ENCODE measurements around the gene SNX12.
"Not testable (repeated sequence)": the region's sequence is repeated elsewhere in the genome, so short reads cannot be mapped to it uniquely, and the experiment has no call there.

SNX12 gene

GRCh38 chrX:71085900-71086299, 17.8 kb upstream of the SNX12 start:
- DNase-seq, result no peak

DNA sequence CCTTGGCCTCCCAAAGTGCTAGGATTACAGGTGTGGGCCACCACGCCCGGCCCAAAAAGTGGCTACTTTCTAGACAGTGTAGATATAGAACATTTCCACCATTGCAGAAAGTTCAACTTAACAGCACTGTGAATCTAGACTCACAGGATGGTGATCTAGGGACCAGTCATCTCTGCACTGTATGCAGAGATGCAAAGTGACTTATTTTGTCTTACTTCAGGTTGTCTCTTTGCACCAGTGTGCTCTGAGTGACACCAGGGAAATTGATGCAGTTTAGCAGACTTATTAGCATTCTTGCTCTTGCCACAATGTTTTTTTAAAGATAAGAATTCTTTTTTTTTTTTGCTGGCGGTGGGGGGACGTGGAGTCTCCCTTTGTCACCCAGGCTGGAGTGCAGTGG, 14.7 kb upstream of the SNX12 start:
- no peak for DNase-seq

DNA sequence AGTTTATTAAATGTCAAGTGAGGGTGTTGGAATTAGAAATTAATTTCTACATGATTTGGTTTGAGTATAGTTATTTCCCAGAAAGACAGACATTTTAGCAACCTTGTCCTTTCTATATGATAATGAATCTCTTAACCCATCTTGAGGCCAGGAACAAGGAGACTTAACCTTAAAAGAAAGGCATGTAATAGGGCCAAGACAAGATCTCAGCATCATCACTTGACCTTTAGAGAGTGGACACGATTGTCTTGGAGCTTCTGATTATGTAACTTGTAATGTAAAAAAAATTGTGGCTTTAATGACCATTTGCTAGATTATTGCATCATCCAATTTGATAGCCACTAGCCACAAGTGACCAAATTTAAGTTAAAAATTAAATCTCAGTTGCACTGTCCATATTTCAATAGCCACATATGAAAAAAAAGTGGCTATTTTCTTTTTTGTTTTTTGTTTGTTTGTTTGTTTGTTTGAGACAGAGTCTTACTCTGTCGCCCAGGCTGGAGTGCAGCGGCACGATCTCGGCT, 14.1 kb upstream of the SNX12 start:
- DNase-seq, result no peak

GRCh38 chrX:71081330-71082123, 13.4 kb upstream of the SNX12 start:
- no peak for DNase-seq

- no peak for DNase-seq
These were observed 2.4 kb upstream of the SNX12 start for GRCh38 chrX:71070531-71070930.

- DNase-seq, result no peak
These were observed 456 bp downstream of the SNX12 start for GRCh38 chrX:71067712-71068043.

GRCh38 chrX:71067089-71067488, 1.0 kb downstream of the SNX12 start:
- no peak for DNase-seq

DNA sequence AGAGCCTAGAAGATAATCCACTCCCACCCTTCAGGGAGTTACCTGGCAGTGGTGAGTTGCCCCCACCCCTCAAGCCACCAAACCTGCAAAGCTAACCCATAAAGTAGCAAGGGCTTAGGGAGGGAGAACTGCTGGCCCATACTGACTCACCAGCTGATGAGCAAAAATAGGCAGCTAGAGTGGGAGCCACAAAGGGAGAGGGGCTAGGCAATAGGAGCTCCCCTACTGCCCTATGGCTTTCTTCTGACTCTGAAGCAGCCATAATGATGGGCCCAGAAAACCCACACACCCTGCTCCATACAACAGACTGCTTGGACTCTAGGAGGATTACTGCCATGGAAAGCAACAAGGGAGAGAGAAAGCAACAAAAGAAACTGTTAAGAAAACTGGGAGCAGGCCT, 8.0 kb downstream of the SNX12 start:
- no peak for DNase-seq

DNA sequence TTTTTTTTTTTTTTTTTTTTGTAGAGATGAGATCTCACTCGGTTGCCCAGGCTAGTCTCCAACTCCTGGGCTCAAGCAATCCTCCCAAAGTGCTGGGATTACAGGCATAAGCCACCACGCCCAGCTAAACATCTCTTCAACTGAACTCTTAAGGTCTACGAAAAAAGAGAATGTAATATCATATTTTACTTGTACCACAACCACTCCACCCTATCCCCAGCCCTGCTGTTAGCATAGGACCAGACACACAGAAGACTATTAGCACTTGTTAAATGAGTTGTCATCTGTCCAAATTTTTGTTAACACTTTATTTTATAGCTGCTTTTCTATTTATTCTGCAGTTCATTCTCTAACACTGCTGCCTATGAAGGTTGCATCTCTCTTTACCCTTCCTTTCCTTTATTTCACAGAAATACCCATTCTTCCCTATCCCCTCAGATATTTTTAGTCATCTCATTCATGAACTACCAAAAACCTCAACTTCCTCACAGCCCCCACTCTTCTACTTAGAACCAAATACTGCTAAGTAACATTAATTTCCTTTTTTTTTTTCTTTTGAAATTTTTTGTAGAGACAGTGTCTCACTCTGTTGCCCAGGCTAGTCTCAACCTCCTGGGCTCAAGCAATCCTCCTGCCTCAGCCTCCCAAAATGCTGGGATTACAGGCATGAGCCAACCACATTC, 10.1 kb downstream of the SNX12 start:
- no peak for DNase-seq

DNA sequence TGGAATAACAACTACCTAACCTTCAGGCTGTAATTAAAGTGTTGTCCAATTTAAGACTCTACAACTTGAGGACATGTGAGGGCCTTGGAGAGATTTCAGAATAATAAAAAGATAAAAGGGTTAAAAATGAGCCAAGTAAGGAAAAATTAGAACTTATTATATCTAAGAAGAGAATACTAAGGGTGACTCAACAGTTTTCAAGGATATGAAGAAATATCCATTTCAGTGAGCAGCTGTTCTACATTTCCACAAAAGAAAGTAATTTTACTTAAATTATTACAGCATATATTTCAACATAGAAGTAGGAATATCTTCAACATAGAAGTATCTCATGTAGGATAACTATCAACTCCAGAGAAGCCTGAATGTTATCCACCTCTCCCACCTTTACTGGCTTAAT, 11.3 kb downstream of the SNX12 start:
- no peak for DNase-seq

DNA sequence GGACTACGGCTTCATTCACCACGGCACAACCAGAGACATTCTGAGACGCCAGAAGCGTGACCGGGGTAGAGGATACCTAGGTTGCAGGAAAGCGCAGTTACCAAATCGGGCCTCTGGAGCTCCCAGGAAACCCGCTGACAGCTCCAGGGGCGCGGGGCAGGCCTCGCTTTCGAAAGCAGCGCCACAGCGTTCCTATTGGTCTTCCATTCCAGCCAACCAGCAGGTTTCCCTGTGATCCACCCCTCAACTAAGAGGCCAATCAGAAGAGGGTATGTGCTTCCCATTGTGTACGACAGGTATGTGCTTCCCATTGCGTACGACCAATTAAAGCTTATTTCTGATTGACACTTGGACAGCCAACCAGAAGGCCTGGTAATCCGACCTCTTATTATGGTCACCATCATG, 14.9 kb downstream of the SNX12 start:
- DNase-seq, result no peak

DNA sequence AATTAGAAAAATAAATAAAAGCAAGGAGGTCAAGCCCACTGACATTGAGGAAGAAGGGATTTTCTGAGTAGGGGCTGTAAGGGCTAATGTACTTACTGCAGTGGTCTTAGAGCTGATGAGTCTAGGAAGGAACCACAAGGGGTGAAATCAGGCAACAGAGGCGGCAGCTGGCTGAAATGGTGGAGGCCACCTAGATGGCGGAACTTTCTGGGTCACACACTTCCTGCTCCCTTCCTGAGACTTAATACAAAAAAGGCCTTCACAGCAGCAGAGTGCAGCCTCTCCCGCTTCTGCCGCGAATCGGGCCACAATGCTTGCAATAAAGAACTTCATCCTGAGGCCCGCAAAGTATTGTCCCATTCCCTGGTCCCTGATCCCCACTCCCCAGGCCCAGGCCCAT, 15.4 kb downstream of the SNX12 start:
- DNase-seq, result no peak

DNA sequence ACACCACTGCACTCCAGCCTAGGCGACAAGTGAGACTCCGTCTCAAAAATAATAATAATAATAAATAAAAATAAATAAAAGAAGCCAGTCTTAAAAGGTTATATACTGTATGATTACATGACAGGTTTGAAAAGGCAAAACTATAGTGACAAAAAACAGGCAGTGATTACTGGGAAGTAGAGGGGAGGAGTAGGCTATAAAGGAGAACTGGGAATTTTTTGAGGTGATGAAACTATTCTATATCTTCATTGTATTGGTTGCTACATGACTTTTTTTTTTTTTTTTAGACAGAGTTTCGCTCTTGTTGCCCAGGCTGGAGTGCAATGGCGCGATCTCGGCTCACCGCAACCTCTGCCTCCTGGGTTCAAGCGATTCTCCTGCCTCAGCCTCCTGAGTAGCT, 20.2 kb downstream of the SNX12 start:
- not testable (repeated sequence) for DNase-seq

GRCh38 chrX:71017396-71017939, 50.7 kb downstream of the SNX12 start:
- no peak for DNase-seq
